ENCODE results near the gene KCNJ12. TPM values are rescaled to one million over a fixed set of nuclear protein-coding genes. Genes with fewer than 3 reads are reported as not detected.
A peak's percentile ranks its signal among the peaks of the same experiment; 100 is the strongest.

The KCNJ12 gene
- total RNA-seq, 2 experiments from 2014 or later, result not detected

- no peak for DNase-seq
- Mint-ChIP-seq H3K4me1 (ENCODE audit: low read depth) (peaks cover 33% of the 10 kb centered on the region), H3K4me3 (no peak overlapping the region), H3K36me3 (ENCODE audit: low read depth) (no peaks in the 10 kb centered on the region), H3K27ac (no peak overlapping the region), H3K9me3 (no peaks in the 10 kb centered on the region), H3K27me3 (ENCODE audit: low read depth) (peaks cover 10% of the 10 kb centered on the region)
- CTCF ChIA-PET, result no interaction called here
- intact Hi-C loops (cut with micrococcal nuclease), result no loop called here
Measured at GRCh38 chr17:21460358-21460757, 84.2 kb downstream of the KCNJ12 start.

GRCh38 chr17:21462237-21462636, 86.1 kb downstream of the KCNJ12 start:
- intact Hi-C loops (cut with micrococcal nuclease), result no loop called here
- H3K4me3 Mint-ChIP-seq, result no peak overlapping the region
- H3K36me3 Mint-ChIP-seq (ENCODE audit: low read depth), result no peaks in the 10 kb centered on the region
- peaks cover 8% of the 10 kb centered on the region for H3K27me3 Mint-ChIP-seq (ENCODE audit: low read depth)
- CTCF ChIA-PET, result interaction anchor here (1.7 to 2.0 kb wide), 2 partner anchors 50 to 51 kb away, joined by 5 to 7 read pairs; no protein-coding TSS in a partner anchor
- H3K9me3 Mint-ChIP-seq, result no peaks in the 10 kb centered on the region
- peaks cover 18% of the 10 kb centered on the region for H3K4me1 Mint-ChIP-seq (ENCODE audit: low read depth)
- H3K27ac Mint-ChIP-seq, result no peak overlapping the region
- DNase-seq, result no peak

GRCh38 chr17:21463204-21463661, 87.1 kb downstream of the KCNJ12 start:
- intact Hi-C loops (cut with micrococcal nuclease), result no loop called here
- Mint-ChIP-seq H3K4me1 (ENCODE audit: low read depth) (peaks cover 16% of the 10 kb centered on the region), H3K4me3 (no peak overlapping the region), H3K27ac (no peak overlapping the region), H3K9me3 (no peaks in the 10 kb centered on the region), H3K27me3 (ENCODE audit: low read depth) (peaks cover 6% of the 10 kb centered on the region), H3K36me3 (ENCODE audit: low read depth) (no peaks in the 10 kb centered on the region)
- CTCF ChIA-PET, result interaction anchor here (2.0 kb wide), 1 partner anchor 49 kb away, joined by 7 read pairs; no protein-coding TSS in a partner anchor
- DNase-seq, result peak; percentile 41

- no peaks in the 10 kb centered on the region for H3K9me3 Mint-ChIP-seq
- CTCF ChIA-PET, result interaction anchor here (2.0 kb wide), 1 partner anchor 48 kb away, joined by 7 read pairs; no protein-coding TSS in a partner anchor
Measured at GRCh38 chr17:21463779-21464407, 87.7 kb downstream of the KCNJ12 start.

GRCh38 chr17:21464611-21465021, 88.5 kb downstream of the KCNJ12 start:
- H3K36me3 Mint-ChIP-seq (ENCODE audit: low read depth), result no peaks in the 10 kb centered on the region
- peaks cover 16% of the 10 kb centered on the region for H3K4me1 Mint-ChIP-seq (ENCODE audit: low read depth)
- H3K27ac Mint-ChIP-seq, result no peak overlapping the region

More at GRCh38 chr17:21463779-21464407, 87.7 kb downstream of the KCNJ12 start:
- H3K36me3 Mint-ChIP-seq (ENCODE audit: low read depth), result no peaks in the 10 kb centered on the region
- peaks cover 5% of the 10 kb centered on the region for H3K27me3 Mint-ChIP-seq (ENCODE audit: low read depth)
- no peak overlapping the region for H3K27ac Mint-ChIP-seq
- H3K4me1 Mint-ChIP-seq (ENCODE audit: low read depth), result peaks cover 16% of the 10 kb centered on the region
- intact Hi-C loops (cut with micrococcal nuclease), result no loop called here
- H3K4me3 Mint-ChIP-seq, result no peak overlapping the region
- no peak for DNase-seq

GRCh38 chr17:21466550-21466949, 90.4 kb downstream of the KCNJ12 start:
- Mint-ChIP-seq H3K4me1 (ENCODE audit: low read depth) (peaks cover 16% of the 10 kb centered on the region), H3K36me3 (ENCODE audit: low read depth) (no peaks in the 10 kb centered on the region), H3K27me3 (ENCODE audit: low read depth) (peaks cover 4% of the 10 kb centered on the region), H3K27ac (no peak overlapping the region), H3K9me3 (no peaks in the 10 kb centered on the region), H3K4me3 (no peak overlapping the region)
- DNase-seq, result no peak
- intact Hi-C loops (cut with micrococcal nuclease), result no loop called here
- CTCF ChIA-PET, result interaction anchor here (0.6 to 1.5 kb wide), 2 partner anchors 47 to 67 kb away, joined by 3 read pairs; no protein-coding TSS in a partner anchor

More at GRCh38 chr17:21464611-21465021, 88.5 kb downstream of the KCNJ12 start:
- Mint-ChIP-seq H3K27me3 (ENCODE audit: low read depth) (peaks cover 4% of the 10 kb centered on the region), H3K9me3 (no peaks in the 10 kb centered on the region), H3K4me3 (no peak overlapping the region)
- DNase-seq, result no peak
- intact Hi-C loops (cut with micrococcal nuclease), result no loop called here
- CTCF ChIA-PET, result interaction anchor here (1.0 kb wide), 1 partner anchor 7 kb away, joined by 5 read pairs; no protein-coding TSS in a partner anchor

- Mint-ChIP-seq H3K36me3 (ENCODE audit: low read depth) (no peaks in the 10 kb centered on the region), H3K4me1 (ENCODE audit: low read depth) (peaks cover 16% of the 10 kb centered on the region), H3K27ac (no peak overlapping the region), H3K4me3 (no peak overlapping the region), H3K27me3 (ENCODE audit: low read depth) (peaks cover 4% of the 10 kb centered on the region), H3K9me3 (no peaks in the 10 kb centered on the region)
- DNase-seq, result no peak
- intact Hi-C loops (cut with micrococcal nuclease), result no loop called here
- CTCF ChIA-PET, result interaction anchor here (0.6 to 1.5 kb wide), 2 partner anchors 46 to 66 kb away, joined by 3 read pairs; no protein-coding TSS in a partner anchor
Measured at GRCh38 chr17:21467196-21467595, 91.0 kb downstream of the KCNJ12 start.

GRCh38 chr17:21467739-21468490, 91.8 kb downstream of the KCNJ12 start:
- no peak for DNase-seq
- Mint-ChIP-seq H3K27ac (no peak overlapping the region), H3K27me3 (ENCODE audit: low read depth) (peaks cover 3% of the 10 kb centered on the region), H3K36me3 (ENCODE audit: low read depth) (no peaks in the 10 kb centered on the region), H3K4me1 (ENCODE audit: low read depth) (peaks cover 11% of the 10 kb centered on the region), H3K9me3 (no peaks in the 10 kb centered on the region), H3K4me3 (no peak overlapping the region)
- CTCF ChIA-PET, result no interaction called here
- intact Hi-C loops (cut with micrococcal nuclease), result no loop called here

Other genes starting within 250 kb of the KCNJ12 start
- gene DHRS7B, start 249.4 kb upstream of the KCNJ12 start, total RNA-seq, result 10 to 100 TPM; 12.0 to 12.1 TPM
- 10 to 100 TPM; 23.6 to 28.2 TPM for gene TMEM11, start 162.2 kb upstream of the KCNJ12 start, total RNA-seq
- gene NATD1, start 122.9 kb upstream of the KCNJ12 start, total RNA-seq, result 1 to 10 TPM; 2.1 to 2.5 TPM
- gene MAP2K3, start 91.6 kb upstream of the KCNJ12 start, total RNA-seq, result 10 to 100 TPM; 87.0 to 87.2 TPM